ENCODE results near the gene HIVEP2.

DNA sequence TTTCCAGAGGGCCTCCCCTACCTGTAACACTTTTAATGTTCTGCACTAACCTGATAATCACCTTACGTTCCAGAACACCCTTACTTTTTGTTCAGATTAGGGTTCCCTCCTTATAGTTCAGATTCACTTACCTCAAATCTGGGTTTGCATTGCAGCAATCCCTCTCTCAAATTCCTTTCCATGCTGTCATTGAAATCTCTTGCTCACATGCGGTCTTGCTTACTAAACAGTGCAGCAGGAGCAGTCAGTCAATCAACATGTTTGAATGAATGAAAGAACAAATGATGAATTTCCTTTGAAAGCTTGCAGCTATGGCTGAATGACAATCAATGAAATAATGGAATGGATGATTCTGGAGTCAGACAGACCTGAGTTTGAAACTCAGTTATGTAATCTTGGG, 200.1 kb downstream of the HIVEP2 start:
- TF ChIP-seq, protein P1, sequence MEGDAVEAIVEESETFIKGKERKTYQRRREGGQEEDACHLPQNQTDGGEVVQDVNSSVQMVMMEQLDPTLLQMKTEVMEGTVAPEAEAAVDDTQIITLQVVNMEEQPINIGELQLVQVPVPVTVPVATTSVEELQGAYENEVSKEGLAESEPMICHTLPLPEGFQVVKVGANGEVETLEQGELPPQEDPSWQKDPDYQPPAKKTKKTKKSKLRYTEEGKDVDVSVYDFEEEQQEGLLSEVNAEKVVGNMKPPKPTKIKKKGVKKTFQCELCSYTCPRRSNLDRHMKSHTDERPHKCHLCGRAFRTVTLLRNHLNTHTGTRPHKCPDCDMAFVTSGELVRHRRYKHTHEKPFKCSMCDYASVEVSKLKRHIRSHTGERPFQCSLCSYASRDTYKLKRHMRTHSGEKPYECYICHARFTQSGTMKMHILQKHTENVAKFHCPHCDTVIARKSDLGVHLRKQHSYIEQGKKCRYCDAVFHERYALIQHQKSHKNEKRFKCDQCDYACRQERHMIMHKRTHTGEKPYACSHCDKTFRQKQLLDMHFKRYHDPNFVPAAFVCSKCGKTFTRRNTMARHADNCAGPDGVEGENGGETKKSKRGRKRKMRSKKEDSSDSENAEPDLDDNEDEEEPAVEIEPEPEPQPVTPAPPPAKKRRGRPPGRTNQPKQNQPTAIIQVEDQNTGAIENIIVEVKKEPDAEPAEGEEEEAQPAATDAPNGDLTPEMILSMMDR (IDR thresholded peaks at IDR 0.05; ENCODE audit: insufficient read depth, low read length), result no peak
- no peak for TF ChIP-seq POLR2AphosphoS5 (IDR thresholded peaks at IDR 0.05; ENCODE audit: low read depth)
- TF ChIP-seq, protein P2, sequence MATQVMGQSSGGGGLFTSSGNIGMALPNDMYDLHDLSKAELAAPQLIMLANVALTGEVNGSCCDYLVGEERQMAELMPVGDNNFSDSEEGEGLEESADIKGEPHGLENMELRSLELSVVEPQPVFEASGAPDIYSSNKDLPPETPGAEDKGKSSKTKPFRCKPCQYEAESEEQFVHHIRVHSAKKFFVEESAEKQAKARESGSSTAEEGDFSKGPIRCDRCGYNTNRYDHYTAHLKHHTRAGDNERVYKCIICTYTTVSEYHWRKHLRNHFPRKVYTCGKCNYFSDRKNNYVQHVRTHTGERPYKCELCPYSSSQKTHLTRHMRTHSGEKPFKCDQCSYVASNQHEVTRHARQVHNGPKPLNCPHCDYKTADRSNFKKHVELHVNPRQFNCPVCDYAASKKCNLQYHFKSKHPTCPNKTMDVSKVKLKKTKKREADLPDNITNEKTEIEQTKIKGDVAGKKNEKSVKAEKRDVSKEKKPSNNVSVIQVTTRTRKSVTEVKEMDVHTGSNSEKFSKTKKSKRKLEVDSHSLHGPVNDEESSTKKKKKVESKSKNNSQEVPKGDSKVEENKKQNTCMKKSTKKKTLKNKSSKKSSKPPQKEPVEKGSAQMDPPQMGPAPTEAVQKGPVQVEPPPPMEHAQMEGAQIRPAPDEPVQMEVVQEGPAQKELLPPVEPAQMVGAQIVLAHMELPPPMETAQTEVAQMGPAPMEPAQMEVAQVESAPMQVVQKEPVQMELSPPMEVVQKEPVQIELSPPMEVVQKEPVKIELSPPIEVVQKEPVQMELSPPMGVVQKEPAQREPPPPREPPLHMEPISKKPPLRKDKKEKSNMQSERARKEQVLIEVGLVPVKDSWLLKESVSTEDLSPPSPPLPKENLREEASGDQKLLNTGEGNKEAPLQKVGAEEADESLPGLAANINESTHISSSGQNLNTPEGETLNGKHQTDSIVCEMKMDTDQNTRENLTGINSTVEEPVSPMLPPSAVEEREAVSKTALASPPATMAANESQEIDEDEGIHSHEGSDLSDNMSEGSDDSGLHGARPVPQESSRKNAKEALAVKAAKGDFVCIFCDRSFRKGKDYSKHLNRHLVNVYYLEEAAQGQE (IDR thresholded peaks at IDR 0.05; ENCODE audit: insufficient replicate concordance, low read depth), result no peak
- no peak for TF ChIP-seq GABPA (IDR thresholded peaks at IDR 0.05; ENCODE audit: low read depth)
- no peak for TF ChIP-seq SPI1 (IDR thresholded peaks at IDR 0.05; ENCODE audit: borderline replicate concordance, low read depth)

All from HL-60 (cell line).